ENCODE measurements around the gene FMO5. TPM values are rescaled to one million over a fixed set of nuclear protein-coding genes. Genes with fewer than 3 reads are reported as not detected.

FMO5 gene
- total RNA-seq, 2 experiments from 2014 or later = 0.41 to 0.67 TPM

DNA sequence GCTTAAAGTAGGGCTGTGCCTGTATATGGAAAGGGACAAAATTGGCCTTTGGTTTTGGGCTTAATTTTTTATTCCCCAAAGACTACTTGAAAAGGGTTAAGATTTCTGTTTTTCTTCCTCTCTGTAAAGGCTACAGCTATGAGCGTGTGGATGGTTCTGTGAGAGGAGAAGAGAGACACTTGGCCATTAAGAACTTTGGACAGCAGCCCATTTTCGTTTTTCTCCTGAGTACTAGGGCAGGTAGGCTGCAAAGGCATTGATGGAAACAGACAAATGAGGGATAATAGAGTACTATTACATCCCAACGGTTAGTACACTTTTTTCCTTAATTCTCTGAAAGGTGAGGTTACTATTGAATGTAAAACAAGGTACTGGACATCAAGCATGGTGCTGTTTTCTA is 46.9 kb upstream of the FMO5 start:
- POLR2A ChIA-PET = no interaction called here
- TF ChIP-seq CTCF (IDR thresholded peaks at IDR 0.05) = no peak
- no peak overlapping the region for H3K27ac ChIP-seq (ENCODE audit: low read depth in 1 of 2, low read length in 2 of 2)
- no peaks in the 10 kb centered on the region for H3K9me3 Mint-ChIP-seq
- no peaks in the 10 kb centered on the region for H3K4me1 Mint-ChIP-seq (ENCODE audit: low read depth)
- DNase-seq (no peak), ATAC-seq (ENCODE audit: poor library complexity) (no peak)
- CTCF ChIA-PET = no interaction called here
- H3K4me3 Mint-ChIP-seq = no peak overlapping the region
- peaks cover 48% of the 10 kb centered on the region for H3K36me3 ChIP-seq (ENCODE audit: insufficient read depth, low read length)
- no peak overlapping the region for H3K27ac Mint-ChIP-seq
- H3K36me3 Mint-ChIP-seq (ENCODE audit: low read depth) = peaks cover 86% of the 10 kb centered on the region
- no peaks in the 10 kb centered on the region for H3K27me3 Mint-ChIP-seq
- no peak overlapping the region for H3K4me3 ChIP-seq (ENCODE audit: low read length)
- intact Hi-C loops (cut with DNase I, micrococcal nuclease) = loop anchor here (2.0 to 10.0 kb wide), 3 partner anchors 355 to 621 kb away; no protein-coding TSS in a partner anchor
- H3K9me3 ChIP-seq (ENCODE audit: control insufficient read depth in 1 of 2, insufficient read depth in 1 of 2, low read length in 2 of 2) = no peaks in the 10 kb centered on the region
- no peaks in the 10 kb centered on the region for H3K27me3 ChIP-seq (ENCODE audit: control insufficient read depth in 1 of 2, insufficient read depth in 2 of 2, low read length in 2 of 2)
- no peaks in the 10 kb centered on the region for H3K4me1 ChIP-seq (ENCODE audit: insufficient read depth, low read length)

DNA sequence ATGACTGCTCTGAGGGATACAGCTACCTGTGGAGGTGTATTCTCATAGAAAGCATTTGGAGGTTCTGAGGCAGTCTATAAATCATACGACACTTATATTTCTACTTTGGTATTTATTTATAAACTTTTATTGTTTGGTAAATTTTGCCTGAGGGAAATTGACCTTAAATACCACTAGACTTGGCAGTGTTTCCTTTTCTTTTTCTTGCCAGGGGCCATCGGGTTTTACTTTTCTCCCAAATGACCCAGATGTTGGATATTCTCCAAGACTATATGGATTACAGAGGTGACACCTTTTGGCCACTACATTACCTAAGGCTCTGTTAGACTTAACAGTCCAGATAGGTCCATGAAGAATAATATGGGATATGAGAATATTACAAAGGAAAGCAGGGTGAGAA is 45.6 kb upstream of the FMO5 start:
- intact Hi-C loops (cut with DNase I, micrococcal nuclease) = loop anchor here (5.0 to 10.0 kb wide), 2 partner anchors 357 to 374 kb away; no protein-coding TSS in a partner anchor

DNA sequence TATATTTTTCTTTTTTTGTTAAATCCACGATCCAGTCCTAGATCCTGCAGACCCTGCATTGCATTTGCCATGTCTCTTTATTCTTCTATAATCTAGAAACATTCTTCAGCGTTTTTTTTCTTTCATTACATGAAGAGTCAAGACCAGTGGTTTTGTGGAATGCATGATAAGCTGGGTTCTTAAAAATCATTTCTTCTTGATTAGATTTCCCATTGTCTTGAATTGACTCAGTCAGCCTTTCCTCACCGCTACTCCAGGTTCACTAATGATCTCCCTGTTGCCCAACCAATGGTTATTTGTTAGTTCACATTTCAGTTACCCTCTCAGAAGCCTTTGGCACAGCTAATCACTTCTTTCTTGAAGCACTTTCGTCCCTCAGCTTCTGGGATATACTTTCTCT is 42.6 kb upstream of the FMO5 start:
- Mint-ChIP-seq H3K27ac (no peak overlapping the region), H3K27me3 (no peaks in the 10 kb centered on the region), H3K9me3 (no peaks in the 10 kb centered on the region), H3K36me3 (ENCODE audit: low read depth) (peaks cover 92% of the 10 kb centered on the region), H3K4me1 (ENCODE audit: low read depth) (no peaks in the 10 kb centered on the region), H3K4me3 (no peak overlapping the region)
- no peaks in the 10 kb centered on the region for H3K4me1 ChIP-seq (ENCODE audit: insufficient read depth, low read length)
- H3K27me3 ChIP-seq (ENCODE audit: control insufficient read depth in 1 of 2, insufficient read depth in 2 of 2, low read length in 2 of 2) = no peaks in the 10 kb centered on the region
- no peak for DNase-seq
- no peak for TF ChIP-seq CTCF (IDR thresholded peaks at IDR 0.05)
- H3K27ac ChIP-seq (ENCODE audit: low read depth in 1 of 2, low read length in 2 of 2) = no peak overlapping the region
- peaks cover 45% of the 10 kb centered on the region for H3K36me3 ChIP-seq (ENCODE audit: insufficient read depth, low read length)
- ChIA-PET CTCF (no interaction called here), POLR2A (no interaction called here)
- intact Hi-C loops (cut with DNase I, micrococcal nuclease) = no loop called here
- no peak overlapping the region for H3K4me3 ChIP-seq (ENCODE audit: low read length)
- ATAC-seq (ENCODE audit: poor library complexity) = no peak
- no peaks in the 10 kb centered on the region for H3K9me3 ChIP-seq (ENCODE audit: control insufficient read depth in 1 of 2, insufficient read depth in 1 of 2, low read length in 2 of 2)

More for the DNA sequence above, 45.6 kb upstream of the FMO5 start:
- ATAC-seq (ENCODE audit: poor library complexity) (no peak), DNase-seq (no peak)
- Mint-ChIP-seq H3K36me3 (ENCODE audit: low read depth) (peaks cover 86% of the 10 kb centered on the region), H3K4me3 (no peak overlapping the region), H3K27me3 (no peaks in the 10 kb centered on the region), H3K9me3 (no peaks in the 10 kb centered on the region), H3K4me1 (ENCODE audit: low read depth) (no peaks in the 10 kb centered on the region), H3K27ac (no peak overlapping the region)
- TF ChIP-seq CTCF (IDR thresholded peaks at IDR 0.05) = no peak
- H3K27me3 ChIP-seq (ENCODE audit: control insufficient read depth in 1 of 2, insufficient read depth in 2 of 2, low read length in 2 of 2) = no peaks in the 10 kb centered on the region
- H3K4me1 ChIP-seq (ENCODE audit: insufficient read depth, low read length) = no peaks in the 10 kb centered on the region
- CTCF ChIA-PET = no interaction called here
- no peak overlapping the region for H3K27ac ChIP-seq (ENCODE audit: low read depth in 1 of 2, low read length in 2 of 2)
- peaks cover 44% of the 10 kb centered on the region for H3K36me3 ChIP-seq (ENCODE audit: insufficient read depth, low read length)
- H3K4me3 ChIP-seq (ENCODE audit: low read length) = no peak overlapping the region
- POLR2A ChIA-PET = no interaction called here
- H3K9me3 ChIP-seq (ENCODE audit: control insufficient read depth in 1 of 2, insufficient read depth in 1 of 2, low read length in 2 of 2) = no peaks in the 10 kb centered on the region

Data from CD4-positive, alpha-beta T cell (primary cell).